Neural progenitor cell (in vitro differentiated cells): ENCODE results near the gene SMYD2. TPM values are rescaled to one million over a fixed set of nuclear protein-coding genes. Genes with fewer than 3 reads are reported as not detected.

Experiments used
- DNase-seq: peaks from one replicate; pipeline ENCODE4 v3.0.0-alpha.2; 2016; ENCODE audit warnings: low spot score
- H2AFZ ChIP-seq: fragments of 200-600 bp; sonication (generic); replicated peaks from 2 replicates; pipeline ENCODE4 v1.6.1; 2016; ENCODE audit warnings: antibody characterized with exemption
- H3F3A ChIP-seq: fragments of 200-600 bp; sonication (generic); 2 replicates; pipeline ENCODE4 v1.6.1; 2016; ENCODE audit warnings: antibody characterized with exemption, low read depth
- H3K27ac ChIP-seq: fragments of 200-600 bp; sonication (generic); 2 replicates; pipeline ENCODE4 v1.5.1; 2016; ENCODE audit warnings: mild to moderate bottlenecking
- H3K27me3 ChIP-seq: fragments of 200-600 bp; sonication (generic); 2 replicates; pipeline ENCODE4 v1.6.1; 2016; ENCODE audit warnings: mild to moderate bottlenecking, moderate library complexity
- H3K36me3 ChIP-seq: fragments of 200-600 bp; sonication (generic); 2 replicates; pipeline ENCODE4 v1.5.1; 2016
- H3K4me1 ChIP-seq: fragments of 200-600 bp; sonication (generic); 2 replicates; pipeline ENCODE4 v1.6.1; 2016; ENCODE audit warnings: mixed run types
- H3K4me2 ChIP-seq: fragments of 200-600 bp; sonication (generic); 2 replicates; pipeline ENCODE4 v1.6.1; 2016
- H3K4me3 ChIP-seq: fragments of 200-600 bp; sonication (generic); 2 replicates; pipeline ENCODE4 v1.5.1; 2016
- H3K79me2 ChIP-seq: fragments of 200-600 bp; sonication (generic); 2 replicates; pipeline ENCODE4 v1.6.1; 2016; ENCODE audit warnings: low read depth
- H3K9ac ChIP-seq: fragments of 200-600 bp; sonication (generic); 2 replicates; pipeline ENCODE4 v1.6.1; 2016
- H3K9me3 ChIP-seq: fragments of 200-600 bp; sonication (generic); 2 replicates; pipeline ENCODE4 v1.5.1; 2016; ENCODE audit warnings: low read depth
- H4K20me1 ChIP-seq: fragments of 200-600 bp; sonication (generic); 2 replicates; pipeline ENCODE4 v1.6.1; 2016; ENCODE audit warnings: low read depth
- H3K27ac Mint-ChIP-seq: 3 replicates; pipeline ENCODE4 v1.8.0; 2021; ENCODE audit warnings: mixed read lengths
- H3K27me3 Mint-ChIP-seq: 2 replicates; pipeline ENCODE4 v1.8.0; 2022; ENCODE audit warnings: low read depth, mild to moderate bottlenecking, inconsistent platforms, moderate library complexity, mixed read lengths; ENCODE audit not compliant: insufficient read depth
- H3K36me3 Mint-ChIP-seq: 3 replicates; pipeline ENCODE4 v1.8.0; 2021; ENCODE audit warnings: mixed read lengths
- H3K4me1 Mint-ChIP-seq: 3 replicates; pipeline ENCODE4 v1.8.0; 2021; ENCODE audit warnings: mixed read lengths
- H3K4me3 Mint-ChIP-seq: 3 replicates; pipeline ENCODE4 v1.8.0; 2021; ENCODE audit warnings: mild to moderate bottlenecking, moderate library complexity, mixed read lengths
- H3K9me3 Mint-ChIP-seq: 3 replicates; pipeline ENCODE4 v1.8.0; 2020; ENCODE audit warnings: mixed read lengths
- EZH2 ChIP-seq: fragments of 200-600 bp; sonication (generic); IDR thresholded peaks from 2 replicates; pipeline ENCODE4 v1.6.1; 2017; ENCODE audit warnings: antibody characterized with exemption, mild to moderate bottlenecking, moderate library complexity
- EZH2phosphoT487 ChIP-seq: fragments of 200-600 bp; sonication (generic); IDR thresholded peaks from 2 replicates; pipeline ENCODE4 v1.6.1; 2017; ENCODE audit warnings: antibody characterized with exemption
- total RNA-seq: library from RNA; depleted of rRNA; stranded (reverse); fragments of >200 nt; gene quantifications from 2 replicates; pipeline ENCODE4 v1.2.3, GENCODE V29; 2015; ENCODE audit warnings: low replicate concordance
- TF ChIP-seq, protein P1 (sequence below): fragments of 200-600 bp; sonication (generic); IDR thresholded peaks from 2 replicates; pipeline ENCODE4 v1.5.1; 2017; ENCODE audit warnings: antibody characterized with exemption, mild to moderate bottlenecking

The SMYD2 gene
- total RNA-seq, 1 donor from 2014 or later: 20.5 TPM

DNA sequence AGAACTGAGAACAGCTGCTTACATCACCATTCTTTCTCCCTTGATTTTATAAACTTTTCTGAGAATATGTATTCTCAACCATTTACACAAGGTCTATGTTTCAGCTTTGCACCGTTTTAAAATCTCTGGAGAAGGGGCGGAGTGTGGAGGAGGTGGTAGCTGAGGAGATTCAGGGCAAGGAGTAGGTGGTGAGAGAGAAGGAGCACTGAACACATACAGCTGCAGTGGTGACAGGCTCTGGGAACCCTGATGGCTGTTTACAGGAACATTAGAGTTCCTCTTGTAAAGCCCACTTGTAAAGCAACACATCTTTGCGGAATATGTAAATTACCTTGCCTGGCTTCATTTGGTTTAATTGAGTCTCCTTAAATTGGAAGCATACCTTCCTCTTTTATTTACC, 89.7 kb downstream of the SMYD2 start:
- no peaks in the 10 kb centered on the region for H3K36me3 ChIP-seq
- DNase-seq: no peak
- H3K9ac ChIP-seq: no peak overlapping the region
- Mint-ChIP-seq H3K9me3 (peaks cover 2% of the 10 kb centered on the region), H3K27me3 (peaks cover 2% of the 10 kb centered on the region), H3K36me3 (peaks cover 27% of the 10 kb centered on the region), H3K4me3 (no peak overlapping the region), H3K27ac (no peak overlapping the region), H3K4me1 (no peaks in the 10 kb centered on the region)
- TF ChIP-seq EZH2phosphoT487: no peak
- no peak for TF ChIP-seq EZH2
- TF ChIP-seq, protein P1, sequence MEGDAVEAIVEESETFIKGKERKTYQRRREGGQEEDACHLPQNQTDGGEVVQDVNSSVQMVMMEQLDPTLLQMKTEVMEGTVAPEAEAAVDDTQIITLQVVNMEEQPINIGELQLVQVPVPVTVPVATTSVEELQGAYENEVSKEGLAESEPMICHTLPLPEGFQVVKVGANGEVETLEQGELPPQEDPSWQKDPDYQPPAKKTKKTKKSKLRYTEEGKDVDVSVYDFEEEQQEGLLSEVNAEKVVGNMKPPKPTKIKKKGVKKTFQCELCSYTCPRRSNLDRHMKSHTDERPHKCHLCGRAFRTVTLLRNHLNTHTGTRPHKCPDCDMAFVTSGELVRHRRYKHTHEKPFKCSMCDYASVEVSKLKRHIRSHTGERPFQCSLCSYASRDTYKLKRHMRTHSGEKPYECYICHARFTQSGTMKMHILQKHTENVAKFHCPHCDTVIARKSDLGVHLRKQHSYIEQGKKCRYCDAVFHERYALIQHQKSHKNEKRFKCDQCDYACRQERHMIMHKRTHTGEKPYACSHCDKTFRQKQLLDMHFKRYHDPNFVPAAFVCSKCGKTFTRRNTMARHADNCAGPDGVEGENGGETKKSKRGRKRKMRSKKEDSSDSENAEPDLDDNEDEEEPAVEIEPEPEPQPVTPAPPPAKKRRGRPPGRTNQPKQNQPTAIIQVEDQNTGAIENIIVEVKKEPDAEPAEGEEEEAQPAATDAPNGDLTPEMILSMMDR: no peak
- H2AFZ ChIP-seq: no peak overlapping the region
- H3K79me2 ChIP-seq: no peaks in the 10 kb centered on the region
- H4K20me1 ChIP-seq: no peaks in the 10 kb centered on the region
- H3K4me1 ChIP-seq: peaks cover 11% of the 10 kb centered on the region
- peak overlapping the region; percentile 13 for H3K27ac ChIP-seq
- no peak overlapping the region for H3K4me3 ChIP-seq
- no peaks in the 10 kb centered on the region for H3K27me3 ChIP-seq
- H3K4me2 ChIP-seq: no peak overlapping the region
- H3K9me3 ChIP-seq: no peaks in the 10 kb centered on the region
- H3F3A ChIP-seq: no peaks in the 10 kb centered on the region

DNA sequence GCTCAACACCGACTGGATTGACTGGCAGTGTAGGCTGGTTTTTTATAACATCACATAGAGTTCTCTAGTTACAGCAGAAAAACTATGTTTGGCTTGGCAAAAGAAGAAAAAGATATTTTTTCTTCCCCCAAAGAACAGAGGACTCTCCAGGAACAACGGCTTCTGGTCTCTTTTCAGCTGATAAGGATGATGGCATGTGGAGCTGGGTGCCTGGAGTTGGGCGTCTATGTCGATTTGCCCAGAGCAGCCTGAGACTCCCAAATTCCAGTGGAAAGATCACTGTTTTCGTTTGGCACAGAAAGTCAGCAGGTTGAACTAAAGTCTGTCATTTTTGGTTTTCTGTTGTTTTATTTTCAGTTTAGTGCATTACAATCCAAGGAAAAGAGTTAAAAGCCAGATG, 91.1 kb downstream of the SMYD2 start:
- Histone ChIP-seq H3K9me3 (no peaks in the 10 kb centered on the region), H4K20me1 (no peaks in the 10 kb centered on the region), H3K27ac (no peak overlapping the region), H3K36me3 (no peaks in the 10 kb centered on the region), H3K79me2 (no peaks in the 10 kb centered on the region), H3K27me3 (no peaks in the 10 kb centered on the region), H2AFZ (no peak overlapping the region), H3K4me3 (no peak overlapping the region), H3K9ac (no peak overlapping the region), H3K4me1 (peaks cover 11% of the 10 kb centered on the region), H3K4me2 (no peak overlapping the region), H3F3A (no peaks in the 10 kb centered on the region)
- no peak overlapping the region for H3K4me3 Mint-ChIP-seq
- no peak overlapping the region for H3K27ac Mint-ChIP-seq
- H3K36me3 Mint-ChIP-seq: peaks cover 24% of the 10 kb centered on the region
- no peak for DNase-seq
- H3K4me1 Mint-ChIP-seq: no peaks in the 10 kb centered on the region
- peaks cover 2% of the 10 kb centered on the region for H3K9me3 Mint-ChIP-seq
- TF ChIP-seq EZH2phosphoT487: no peak
- peaks cover 2% of the 10 kb centered on the region for H3K27me3 Mint-ChIP-seq

DNA sequence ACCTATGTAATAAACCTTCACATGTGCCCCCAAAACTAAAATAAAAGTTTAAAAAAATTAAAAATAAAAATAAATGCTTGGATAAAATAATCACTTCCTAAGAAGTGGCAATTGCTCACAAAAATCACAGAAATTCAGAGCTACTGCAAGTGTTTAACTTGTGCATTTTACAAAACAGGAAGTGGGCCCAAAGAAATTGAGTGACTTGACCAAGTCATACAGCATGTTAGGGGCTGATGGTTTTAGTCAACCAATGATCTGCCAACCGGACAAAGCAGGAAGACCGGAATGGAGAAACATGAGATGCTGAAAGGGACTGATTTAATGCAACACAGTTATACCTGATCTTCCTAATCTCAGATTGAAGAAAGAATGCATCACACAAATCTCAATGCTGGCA, 96.5 kb downstream of the SMYD2 start:
- H3K4me3 ChIP-seq: no peak overlapping the region
- TF ChIP-seq, protein P1: no peak
- TF ChIP-seq EZH2phosphoT487 (no peak), EZH2 (no peak)
- H3F3A ChIP-seq: no peaks in the 10 kb centered on the region
- no peak overlapping the region for H3K4me2 ChIP-seq
- H3K27me3 ChIP-seq: no peaks in the 10 kb centered on the region
- no peak overlapping the region for H2AFZ ChIP-seq
- H3K27ac ChIP-seq: no peak overlapping the region
- no peaks in the 10 kb centered on the region for H3K9me3 Mint-ChIP-seq
- no peak overlapping the region for H3K9ac ChIP-seq
- peaks cover 11% of the 10 kb centered on the region for H3K4me1 ChIP-seq
- peaks cover 8% of the 10 kb centered on the region for H3K27me3 Mint-ChIP-seq
- H3K36me3 ChIP-seq: no peaks in the 10 kb centered on the region
- H3K27ac Mint-ChIP-seq: no peak overlapping the region
- H4K20me1 ChIP-seq: no peaks in the 10 kb centered on the region
- H3K4me1 Mint-ChIP-seq: peaks cover 13% of the 10 kb centered on the region
- peaks cover 20% of the 10 kb centered on the region for H3K36me3 Mint-ChIP-seq
- no peak for DNase-seq
- H3K4me3 Mint-ChIP-seq: no peak overlapping the region
- no peaks in the 10 kb centered on the region for H3K79me2 ChIP-seq
- H3K9me3 ChIP-seq: no peaks in the 10 kb centered on the region

DNA sequence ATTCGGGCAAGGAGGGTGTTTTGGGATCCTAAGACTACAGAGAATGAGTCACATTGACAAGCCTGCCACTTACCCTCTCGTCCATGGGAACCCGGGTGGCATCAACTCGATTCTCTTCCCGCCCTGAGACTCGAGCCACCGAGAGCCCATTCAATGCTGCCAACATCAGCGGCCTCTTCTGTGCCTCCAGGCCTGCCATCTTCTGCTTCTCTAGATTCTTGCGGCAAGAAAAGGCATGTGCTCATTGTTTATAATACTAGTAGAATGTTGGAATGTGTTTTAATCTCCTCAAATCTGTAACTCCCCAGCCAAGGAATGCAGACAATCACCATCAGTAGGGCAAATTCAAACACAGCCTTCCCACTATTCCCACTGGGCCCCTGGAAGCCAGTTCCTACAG, 96.9 kb downstream of the SMYD2 start:
- DNase-seq: no peak
- Mint-ChIP-seq H3K36me3 (peaks cover 22% of the 10 kb centered on the region), H3K9me3 (no peaks in the 10 kb centered on the region), H3K27me3 (peaks cover 8% of the 10 kb centered on the region), H3K4me1 (peaks cover 13% of the 10 kb centered on the region), H3K4me3 (no peak overlapping the region), H3K27ac (no peak overlapping the region)
- no peak overlapping the region for H3K4me2 ChIP-seq
- TF ChIP-seq EZH2phosphoT487 (no peak), EZH2 (no peak)
- TF ChIP-seq, protein P1: no peak
- no peaks in the 10 kb centered on the region for H3K36me3 ChIP-seq
- no peak overlapping the region for H3K9ac ChIP-seq
- H3K27me3 ChIP-seq: no peaks in the 10 kb centered on the region
- H4K20me1 ChIP-seq: no peaks in the 10 kb centered on the region
- no peak overlapping the region for H3K4me3 ChIP-seq
- no peaks in the 10 kb centered on the region for H3F3A ChIP-seq
- no peaks in the 10 kb centered on the region for H3K79me2 ChIP-seq
- H2AFZ ChIP-seq: no peak overlapping the region
- no peaks in the 10 kb centered on the region for H3K9me3 ChIP-seq
- H3K27ac ChIP-seq: no peak overlapping the region
- peaks cover 11% of the 10 kb centered on the region for H3K4me1 ChIP-seq
